Testis (tissue), 5 donors: Measurements from ENCODE around the gene RGR. TPM values are rescaled to one million over a fixed set of nuclear protein-coding genes. Genes with fewer than 3 reads are reported as not detected.

Source experiments
- DNase-seq: peaks from one replicate; pipeline ENCODE4 v3.0.0-alpha.2; 2019
- H3K27ac ChIP-seq, 2 donors: fragments of 200-600 bp; sonication (generic); one replicate each; pipeline ENCODE4 v1.5.1; 2019
- H3K27me3 ChIP-seq: fragments of 200-600 bp; sonication (generic); one replicate; pipeline ENCODE4 v1.5.1; 2019
- H3K36me3 ChIP-seq: fragments of 200-600 bp; sonication (generic); one replicate; pipeline ENCODE4 v1.5.1; 2017; ENCODE audit warnings: low read depth; ENCODE audit errors: missing control alignments
- H3K4me1 ChIP-seq: fragments of 200-600 bp; sonication (generic); one replicate; pipeline ENCODE4 v1.5.1; 2019
- H3K4me3 ChIP-seq, 2 donors: fragments of 200-600 bp; sonication (generic); one replicate each; pipeline ENCODE4 v1.5.1; 2017 to 2019
- H3K9me3 ChIP-seq: fragments of 200-600 bp; sonication (generic); one replicate; pipeline ENCODE4 v1.5.1; 2017
- POLR2A ChIP-seq: fragments of 450-650 bp; IDR thresholded peaks from one replicate; pipeline ENCODE4 v1.6.1; 2017; ENCODE audit warnings: antibody characterized with exemption, mild to moderate bottlenecking, moderate library complexity
- WGBS, 2 donors: methylation state at CpG; one replicate each; pipeline ENCODE4 v1.1.5; 2018; 5-methylcytosine and 5-hydroxymethylcytosine counted together
- intact Hi-C: fragments of 100-400 bp; cut with DNase I; formaldehyde crosslinking; loops from one replicate; pipeline ENCODE4 v1.15.1; 2023; ENCODE audit warnings: low total_unique reads
- long read RNA-seq, 2 donors: transcript quantifications; one replicate each; lab custom pipeline, GENCODE V29; 2026
- polyA plus RNA-seq: library from polyadenylated mRNA; stranded (reverse); fragments of 350-450 nt; fragmentation: Illumina TruSeq; extraction: RNeasy Lipid Tissue Mini Kit (QIAGEN cat#74804); gene quantifications from one replicate; pipeline ENCODE4 v1.2.3, GENCODE V29; 2014; ENCODE audit warnings: low read depth, low replicate concordance; ENCODE audit not compliant: insufficient read depth
- total RNA-seq, 2 donors: library from RNA; depleted of rRNA; stranded (reverse); fragments of >200 nt; gene quantifications; one replicate each; pipeline ENCODE4 v1.2.3, GENCODE V29; 2016
- TF ChIP-seq, protein P1 (sequence below), 3 experiments: fragments of 450-650 bp in 2 of 3; fragments of 200-600 bp in 1 of 3; sonication (generic) in 1 of 3; IDR thresholded peaks; one replicate each; pipeline ENCODE4 v1.5.1; 2016 to 2019; ENCODE audit warnings: antibody characterized with exemption in 3 of 3, mild to moderate bottlenecking in 2 of 3, moderate library complexity in 1 of 3

RGR gene, protein sequence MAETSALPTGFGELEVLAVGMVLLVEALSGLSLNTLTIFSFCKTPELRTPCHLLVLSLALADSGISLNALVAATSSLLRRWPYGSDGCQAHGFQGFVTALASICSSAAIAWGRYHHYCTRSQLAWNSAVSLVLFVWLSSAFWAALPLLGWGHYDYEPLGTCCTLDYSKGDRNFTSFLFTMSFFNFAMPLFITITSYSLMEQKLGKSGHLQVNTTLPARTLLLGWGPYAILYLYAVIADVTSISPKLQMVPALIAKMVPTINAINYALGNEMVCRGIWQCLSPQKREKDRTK
- total RNA-seq (1 to 10 TPM; 3.7 to 5.9 TPM), polyA plus RNA-seq (2.2 TPM)
- long read RNA-seq, donor 1: 0 reads
- long read RNA-seq, donor 2: 0 reads

DNA sequence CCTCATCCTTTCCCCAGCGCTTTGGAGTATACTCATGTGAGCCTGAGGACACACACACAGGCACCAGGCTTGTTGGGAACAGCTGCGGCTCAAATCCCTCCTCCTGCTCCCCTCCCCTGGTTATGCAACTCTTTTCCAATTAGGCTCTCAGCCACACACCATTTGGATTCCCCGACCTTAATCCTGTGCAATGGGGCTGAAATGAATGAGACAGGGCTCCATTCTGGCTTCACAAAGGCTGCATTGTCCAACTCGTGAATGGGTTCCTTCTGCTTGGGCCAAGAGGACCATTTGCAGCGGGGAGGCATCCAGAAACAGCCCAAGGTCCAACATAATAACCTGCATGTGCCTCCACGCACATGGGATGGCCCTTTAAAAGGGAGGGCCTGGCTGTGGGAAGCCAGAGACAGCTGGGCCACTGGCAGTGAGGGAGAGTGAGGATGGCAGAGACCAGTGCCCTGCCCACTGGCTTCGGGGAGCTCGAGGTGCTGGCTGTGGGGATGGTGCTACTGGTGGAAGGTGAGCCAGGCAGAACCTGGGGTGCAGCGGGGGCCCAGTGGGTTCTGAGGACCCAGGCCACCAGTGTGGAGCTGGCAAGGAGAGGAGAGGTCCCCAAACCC, at the start of gene RGR:
Gene RGR (plus strand): TSS at position 403 of the 620 bp plus-strand sequence. CDS start 38 bp downstream, at position 441.
- 48 to 56% methylated on average over 8 to 9 of the region's 9 CpGs for WGBS, 2 donors
- Histone ChIP-seq H3K27ac (no peak within 1 kb of the TSS), H3K9me3 (no peaks in the 10 kb centered on the region), H3K4me1 (no peaks in the 10 kb centered on the region), H3K27me3 (no peaks in the 10 kb centered on the region), H3K36me3 (no peaks in the 10 kb centered on the region), H3K4me3 (no peak within 1 kb of the TSS)
- DNase-seq: no peak
- intact Hi-C loops: loop anchor here (5.0 kb wide), 1 partner anchor 92 kb away; no protein-coding TSS in a partner anchor
- TF ChIP-seq, protein P1, sequence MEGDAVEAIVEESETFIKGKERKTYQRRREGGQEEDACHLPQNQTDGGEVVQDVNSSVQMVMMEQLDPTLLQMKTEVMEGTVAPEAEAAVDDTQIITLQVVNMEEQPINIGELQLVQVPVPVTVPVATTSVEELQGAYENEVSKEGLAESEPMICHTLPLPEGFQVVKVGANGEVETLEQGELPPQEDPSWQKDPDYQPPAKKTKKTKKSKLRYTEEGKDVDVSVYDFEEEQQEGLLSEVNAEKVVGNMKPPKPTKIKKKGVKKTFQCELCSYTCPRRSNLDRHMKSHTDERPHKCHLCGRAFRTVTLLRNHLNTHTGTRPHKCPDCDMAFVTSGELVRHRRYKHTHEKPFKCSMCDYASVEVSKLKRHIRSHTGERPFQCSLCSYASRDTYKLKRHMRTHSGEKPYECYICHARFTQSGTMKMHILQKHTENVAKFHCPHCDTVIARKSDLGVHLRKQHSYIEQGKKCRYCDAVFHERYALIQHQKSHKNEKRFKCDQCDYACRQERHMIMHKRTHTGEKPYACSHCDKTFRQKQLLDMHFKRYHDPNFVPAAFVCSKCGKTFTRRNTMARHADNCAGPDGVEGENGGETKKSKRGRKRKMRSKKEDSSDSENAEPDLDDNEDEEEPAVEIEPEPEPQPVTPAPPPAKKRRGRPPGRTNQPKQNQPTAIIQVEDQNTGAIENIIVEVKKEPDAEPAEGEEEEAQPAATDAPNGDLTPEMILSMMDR (IDR thresholded peaks at IDR 0.05): no peak
- no peak for TF ChIP-seq POLR2A

DNA sequence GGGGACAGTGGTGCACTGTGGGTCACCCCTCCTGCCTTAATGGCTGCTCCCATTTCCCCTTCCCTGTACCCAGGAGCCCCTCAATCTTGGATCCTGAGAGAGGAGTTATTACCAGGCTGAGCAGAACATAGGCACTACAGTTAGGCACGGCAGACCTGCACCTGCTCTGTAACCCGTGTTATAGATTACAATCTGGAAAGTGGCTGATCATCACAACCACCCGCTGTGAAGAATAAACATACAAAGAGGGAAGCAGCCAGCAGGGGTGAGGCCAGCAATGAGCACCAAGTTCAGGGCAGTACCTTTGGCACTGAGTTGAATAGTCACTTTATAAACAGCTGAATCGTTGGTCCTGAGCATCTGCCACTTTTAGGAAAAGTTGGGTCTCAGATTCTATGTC, 48.8 kb upstream of the RGR start:
- no peak overlapping the region for H3K4me3 ChIP-seq
- DNase-seq: no peak
- H3K27me3 ChIP-seq: no peaks in the 10 kb centered on the region
- H3K36me3 ChIP-seq: no peaks in the 10 kb centered on the region
- H3K27ac ChIP-seq: no peak overlapping the region
- intact Hi-C loops: no loop called here
- 43 to 47% methylated on average over 4 of the region's 4 CpGs for WGBS, 2 donors
- no peak for TF ChIP-seq POLR2A
- TF ChIP-seq, protein P1 (IDR thresholded peaks at IDR 0.05): no peak
- H3K9me3 ChIP-seq: no peaks in the 10 kb centered on the region
- peaks cover 8% of the 10 kb centered on the region for H3K4me1 ChIP-seq

DNA sequence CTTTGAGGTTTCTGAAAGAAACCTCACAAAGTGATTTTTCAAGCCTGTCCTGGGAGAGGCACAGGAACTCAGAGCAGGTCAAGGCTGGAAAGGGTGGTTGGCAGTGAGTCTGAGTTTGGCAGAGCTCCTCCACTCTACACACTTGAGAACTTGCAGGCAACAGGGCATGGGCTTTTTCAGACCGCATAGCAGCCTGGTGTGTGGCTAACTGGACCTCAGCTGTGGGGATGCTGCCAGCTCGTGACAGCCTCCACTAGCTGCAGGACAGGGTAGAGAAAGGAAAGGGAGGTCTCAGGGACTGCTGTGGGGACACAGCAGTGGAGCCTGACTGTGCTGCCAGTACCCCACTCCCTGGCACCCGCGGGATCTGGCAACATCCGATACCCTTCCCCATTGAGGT, 47.9 kb upstream of the RGR start:
- H3K9me3 ChIP-seq: no peaks in the 10 kb centered on the region
- intact Hi-C loops: no loop called here
- no peak for DNase-seq
- WGBS, 2 donors: 62 to 75% methylated on average over 5 of the region's 5 CpGs
- H3K4me3 ChIP-seq: no peak overlapping the region
- no peaks in the 10 kb centered on the region for H3K36me3 ChIP-seq
- H3K27ac ChIP-seq: no peak overlapping the region
- TF ChIP-seq POLR2A: no peak
- TF ChIP-seq, protein P1 (IDR thresholded peaks at IDR 0.05): no peak
- peaks cover 8% of the 10 kb centered on the region for H3K4me1 ChIP-seq
- H3K27me3 ChIP-seq: no peaks in the 10 kb centered on the region

DNA sequence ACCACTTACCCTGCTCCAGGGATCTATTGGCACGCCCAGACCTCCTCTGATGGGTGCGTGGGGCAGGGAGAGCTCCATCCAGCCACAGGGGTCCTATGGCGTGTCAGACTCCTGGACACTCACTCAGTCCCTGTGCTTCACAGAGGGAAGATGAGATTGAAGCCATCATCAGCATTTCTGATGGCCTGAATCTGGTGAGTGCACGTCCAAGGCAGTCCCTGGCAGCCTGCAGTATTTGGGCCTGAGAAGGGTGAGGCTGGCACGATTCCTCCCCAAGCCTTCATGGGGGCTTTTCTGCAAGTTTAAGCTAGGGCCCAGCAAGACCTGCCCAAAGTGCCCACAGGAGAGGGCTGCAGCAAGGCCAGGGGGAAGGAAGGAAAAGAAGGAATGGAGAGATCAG, 47.2 kb upstream of the RGR start:
- no peak for TF ChIP-seq POLR2A
- TF ChIP-seq, protein P1 (IDR thresholded peaks at IDR 0.05): no peak
- Histone ChIP-seq H3K4me1 (peaks cover 8% of the 10 kb centered on the region), H3K27ac (no peak overlapping the region), H3K27me3 (no peaks in the 10 kb centered on the region), H3K36me3 (no peaks in the 10 kb centered on the region), H3K9me3 (no peaks in the 10 kb centered on the region), H3K4me3 (no peak overlapping the region)
- 86 to 100% methylated on average over 1 to 4 of the region's 5 CpGs for WGBS, 2 donors
- intact Hi-C loops: no loop called here
- DNase-seq: no peak
